OCI-LY1 (cell line): ENCODE data around the gene PDE4D.

Experiments
- CTCF ChIP-seq: fragments of 200-600 bp; sonication (generic), shearing (Covaris generic); IDR thresholded peaks from 2 replicates; pipeline ENCODE4 v1.5.1; 2017; ENCODE audit warnings: mild to moderate bottlenecking, antibody characterized with exemption, low read length, moderate library complexity, mixed read lengths
- EZH2 ChIP-seq: fragments of 200-600 bp; sonication (generic), shearing (Covaris generic); IDR thresholded peaks from 2 replicates; pipeline ENCODE4 v1.8.0; 2017; ENCODE audit warnings: borderline replicate concordance, mixed run types, mild to moderate bottlenecking, antibody characterized with exemption, low read length, moderate library complexity, mixed read lengths

DNA sequence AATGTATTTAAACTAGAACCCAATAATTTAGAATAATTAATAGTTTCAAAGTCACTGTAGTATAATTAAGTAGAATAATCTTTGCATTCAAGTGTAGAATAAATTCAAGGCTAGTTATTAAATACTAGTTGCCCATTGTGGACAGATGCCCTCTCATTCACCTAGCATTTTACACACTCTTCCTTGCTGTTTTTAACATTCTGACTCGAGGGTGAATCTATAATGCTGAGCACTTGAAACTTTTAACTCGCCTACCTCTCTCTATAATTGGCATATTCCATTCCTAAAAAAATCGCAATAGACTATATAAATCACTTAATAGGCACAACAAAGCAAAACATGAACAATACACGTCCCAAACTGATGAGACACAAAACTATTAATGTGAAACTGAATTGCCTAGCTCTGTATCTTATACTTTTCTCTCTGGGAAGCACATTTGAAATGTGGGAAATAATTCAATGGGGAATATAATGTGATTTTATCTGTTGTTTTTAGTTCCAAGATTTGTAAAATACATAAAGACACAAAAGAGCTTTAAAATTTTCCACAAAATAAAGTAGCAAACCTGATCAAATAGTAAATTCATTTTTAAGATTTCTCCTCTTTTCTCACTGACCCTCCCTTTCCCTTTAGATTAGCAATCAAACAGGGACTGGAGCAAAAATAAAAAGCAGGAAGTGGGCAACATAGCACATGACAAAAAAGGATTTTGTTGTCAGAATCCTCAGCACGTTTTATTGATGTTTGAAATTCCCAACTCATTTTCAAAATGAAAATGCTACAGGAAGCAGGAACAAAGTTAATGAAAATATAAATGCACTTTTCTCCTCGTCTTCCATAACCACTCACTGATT is 295.6 kb downstream of the PDE4D start:
- TF ChIP-seq CTCF (no peak), EZH2 (no peak)
